ENCODE results near the gene UNC5A.

UNC5A gene

DNA sequence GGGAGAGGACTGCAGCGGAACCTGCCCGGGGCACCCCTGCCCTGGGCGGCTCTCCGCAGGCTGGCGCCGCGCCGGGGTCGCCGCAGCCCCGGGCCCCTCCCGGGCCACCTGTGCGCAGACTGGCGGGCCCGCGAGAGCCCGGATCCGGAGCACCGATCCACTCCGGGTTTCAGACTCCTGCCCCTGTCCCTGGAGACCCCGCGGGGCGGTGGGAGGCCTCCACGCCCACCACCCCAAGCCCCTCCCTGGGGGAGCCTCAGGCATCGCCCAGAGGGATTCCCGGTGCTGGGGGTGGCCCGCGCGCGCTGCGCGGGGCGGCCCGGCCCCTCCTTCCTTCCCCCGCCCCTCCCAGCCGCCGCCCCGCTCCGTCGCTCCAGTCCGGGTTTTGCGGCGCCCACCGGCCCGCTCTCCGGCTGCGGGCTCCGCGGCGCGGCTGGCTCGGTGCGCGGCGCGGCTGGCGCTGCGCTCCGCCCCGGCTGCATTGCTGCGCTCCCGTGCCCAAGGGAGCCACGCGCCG lies at the start of gene UNC5A:
Gene UNC5A, plus strand, starts transcription at position 479 of the 517 bp plus-strand sequence. CDS start 192 bp downstream, outside the sequence.
- DNase-seq, result peak; percentile 22

DNA sequence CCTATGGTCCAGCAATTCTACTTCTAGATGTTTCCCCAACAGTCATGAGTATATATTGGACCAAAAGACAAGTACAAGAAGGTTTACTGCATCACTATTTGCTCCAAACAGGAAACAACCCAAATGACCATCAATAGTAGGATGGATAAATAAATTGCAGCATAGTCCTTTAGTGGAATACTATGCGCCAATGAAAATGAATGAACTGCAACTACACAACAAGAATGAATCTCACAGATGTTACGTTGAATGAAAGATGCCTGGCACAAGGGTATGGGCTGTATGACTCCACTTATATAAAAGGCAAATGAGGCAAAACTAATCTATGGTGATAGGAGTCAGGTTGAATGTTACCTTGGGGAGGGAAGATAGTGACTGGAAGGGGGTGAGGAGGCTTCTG lies 48.6 kb upstream of the UNC5A start:
- DNase-seq, result no peak

DNA sequence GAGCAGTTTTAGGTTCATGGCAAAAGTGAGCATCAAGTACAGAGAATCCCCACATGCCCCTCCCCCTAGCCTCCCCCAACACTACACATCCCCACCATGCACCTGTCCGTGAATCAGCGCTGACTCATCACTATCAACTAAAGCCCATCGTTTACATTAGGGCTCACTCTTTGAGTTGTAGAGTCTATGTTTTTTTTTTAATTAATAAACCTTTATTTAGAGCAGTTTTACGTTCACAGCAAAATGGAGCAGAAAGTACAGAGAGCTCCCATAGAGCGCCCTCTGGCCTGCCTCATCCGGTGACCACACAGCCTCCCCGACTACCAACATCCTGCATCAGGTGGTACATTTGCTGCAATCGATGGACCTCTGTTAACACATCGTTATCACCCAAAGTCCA lies 47.9 kb upstream of the UNC5A start:
- no peak for DNase-seq

GRCh38 chr5:176765687-176766086 lies 44.7 kb upstream of the UNC5A start:
- DNase-seq, result no peak

GRCh38 chr5:176768174-176768970 lies 42.0 kb upstream of the UNC5A start:
- DNase-seq, result no peak

- DNase-seq, result no peak
These were observed 40.4 kb upstream of the UNC5A start for GRCh38 chr5:176769911-176770310.

DNA sequence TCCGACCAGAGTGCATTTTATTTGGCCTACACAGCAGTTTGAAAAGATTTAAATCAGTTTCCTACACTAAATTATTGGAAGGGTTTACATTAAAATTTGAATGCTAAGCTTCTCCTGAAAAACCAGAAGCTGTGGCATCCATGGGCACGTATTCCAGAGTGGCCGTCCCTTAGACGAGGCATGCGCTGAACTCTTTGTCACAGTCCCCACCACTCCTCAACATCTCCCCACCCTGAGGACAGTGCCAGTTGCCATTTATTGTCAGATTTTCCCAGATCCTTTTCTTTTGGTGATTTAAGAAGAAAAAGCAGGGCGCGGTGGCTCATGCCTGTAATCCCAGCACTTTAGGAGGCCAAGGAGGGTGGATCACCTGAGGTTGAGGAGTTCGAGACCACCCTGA lies 39.9 kb upstream of the UNC5A start:
- no peak for DNase-seq

DNA sequence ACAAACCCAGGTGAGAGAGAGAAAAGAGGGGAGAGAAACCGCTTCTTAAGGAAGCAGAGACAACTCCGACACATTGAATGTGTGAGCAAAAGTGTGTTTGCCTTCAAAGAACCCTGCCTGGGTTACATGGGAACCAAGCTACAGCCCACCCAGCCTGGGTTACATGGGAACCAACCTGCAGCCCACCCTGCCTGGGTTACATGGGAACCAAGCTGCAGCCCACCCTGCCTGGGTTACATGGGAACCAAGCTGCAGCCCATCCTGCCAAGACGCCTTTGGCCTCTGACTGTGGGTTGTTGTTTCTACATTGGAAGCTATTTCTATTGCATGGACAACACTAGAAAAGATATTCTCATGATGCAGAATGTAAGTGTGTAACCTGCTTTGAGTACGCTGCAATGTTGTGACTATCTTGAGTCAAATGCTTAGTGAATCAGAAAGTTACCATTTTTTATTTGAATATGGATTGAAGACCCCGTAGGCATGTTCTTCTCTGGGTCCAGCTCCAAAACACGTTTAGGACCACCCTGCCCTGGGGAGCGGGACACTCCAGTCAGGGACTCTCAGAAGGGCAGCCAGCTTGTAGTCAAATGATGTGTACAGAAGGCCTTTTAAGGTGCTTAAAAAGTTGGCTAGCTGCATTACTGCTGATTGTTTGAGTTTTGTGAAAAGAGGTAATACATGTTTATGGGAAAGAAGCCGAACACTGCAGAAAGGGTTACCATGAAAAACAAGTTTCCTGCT lies 39.1 kb upstream of the UNC5A start:
- no peak for DNase-seq

DNA sequence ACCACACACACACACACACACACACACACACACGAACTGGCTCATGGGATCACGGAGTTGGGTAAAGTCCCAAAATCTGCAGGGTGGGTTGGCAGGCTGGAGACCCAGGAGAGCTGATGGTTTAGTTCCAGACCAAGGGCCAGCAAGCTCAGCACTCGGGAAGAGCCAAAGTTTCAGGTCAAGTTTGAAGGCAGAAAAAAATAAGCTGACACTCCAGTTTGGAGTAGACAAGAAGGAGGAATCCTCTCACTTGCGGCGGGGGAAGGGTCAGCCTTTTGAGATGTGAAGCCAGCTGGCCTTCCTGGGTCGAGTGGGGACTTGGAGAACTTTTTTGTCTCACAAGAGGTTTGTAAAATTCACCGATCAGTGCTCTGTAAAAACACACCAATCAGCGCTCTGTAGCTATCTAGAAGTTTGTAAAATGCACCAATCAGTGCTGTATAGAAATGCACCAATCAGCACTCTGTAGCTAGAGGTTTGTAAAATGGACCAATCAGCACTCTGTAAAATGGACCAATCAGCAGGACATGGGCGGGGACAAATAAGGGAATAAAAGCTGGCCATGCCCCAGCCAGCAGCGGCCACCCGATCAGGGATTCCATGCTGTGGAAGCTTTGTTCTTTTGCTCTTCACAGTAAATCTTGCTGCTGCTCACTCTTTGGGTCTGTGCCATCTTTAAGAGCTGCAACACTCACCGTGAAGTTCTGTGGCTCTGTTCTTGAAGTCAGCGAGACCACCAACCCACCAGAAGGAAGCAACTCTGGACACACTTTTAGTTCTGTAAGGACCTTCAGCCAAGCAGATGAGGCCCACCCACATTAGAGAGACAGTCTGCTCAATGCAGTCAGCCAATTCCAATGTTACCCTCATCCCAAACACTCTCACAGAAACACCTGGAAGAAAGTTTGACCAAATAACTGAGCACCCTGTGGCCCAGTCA lies 37.8 kb upstream of the UNC5A start:
- no peak for DNase-seq

DNA sequence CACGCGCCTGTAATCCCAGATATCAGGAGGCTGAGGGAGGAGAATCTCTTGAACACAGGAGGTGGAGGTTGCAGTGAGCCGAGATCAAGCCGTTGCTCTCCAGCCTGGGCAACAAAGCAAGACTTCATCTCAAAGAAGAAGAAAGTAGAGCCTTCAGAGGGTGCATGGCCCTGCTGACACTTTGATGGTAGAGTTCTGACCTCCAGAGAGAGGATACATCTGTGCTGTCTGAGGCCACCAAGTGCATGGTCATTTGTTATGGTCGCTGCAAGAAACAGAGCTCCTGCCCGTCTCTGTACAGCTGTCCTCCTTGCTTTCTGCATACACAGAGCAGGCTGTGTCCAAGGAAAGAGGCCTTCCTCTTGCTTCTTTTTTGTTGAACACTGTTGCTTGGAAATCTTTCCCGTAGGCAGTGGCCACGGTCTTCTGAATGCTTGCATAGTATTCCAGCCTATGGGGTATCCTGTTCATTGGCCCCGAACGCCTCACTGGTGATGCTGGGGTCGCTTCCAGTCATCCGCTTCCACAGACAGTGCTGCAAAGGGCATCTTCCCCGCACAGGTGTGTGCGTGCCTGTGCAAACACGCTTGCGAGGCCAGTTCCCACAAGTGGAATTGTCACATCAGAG lies 36.8 kb upstream of the UNC5A start:
- no peak for DNase-seq

DNA sequence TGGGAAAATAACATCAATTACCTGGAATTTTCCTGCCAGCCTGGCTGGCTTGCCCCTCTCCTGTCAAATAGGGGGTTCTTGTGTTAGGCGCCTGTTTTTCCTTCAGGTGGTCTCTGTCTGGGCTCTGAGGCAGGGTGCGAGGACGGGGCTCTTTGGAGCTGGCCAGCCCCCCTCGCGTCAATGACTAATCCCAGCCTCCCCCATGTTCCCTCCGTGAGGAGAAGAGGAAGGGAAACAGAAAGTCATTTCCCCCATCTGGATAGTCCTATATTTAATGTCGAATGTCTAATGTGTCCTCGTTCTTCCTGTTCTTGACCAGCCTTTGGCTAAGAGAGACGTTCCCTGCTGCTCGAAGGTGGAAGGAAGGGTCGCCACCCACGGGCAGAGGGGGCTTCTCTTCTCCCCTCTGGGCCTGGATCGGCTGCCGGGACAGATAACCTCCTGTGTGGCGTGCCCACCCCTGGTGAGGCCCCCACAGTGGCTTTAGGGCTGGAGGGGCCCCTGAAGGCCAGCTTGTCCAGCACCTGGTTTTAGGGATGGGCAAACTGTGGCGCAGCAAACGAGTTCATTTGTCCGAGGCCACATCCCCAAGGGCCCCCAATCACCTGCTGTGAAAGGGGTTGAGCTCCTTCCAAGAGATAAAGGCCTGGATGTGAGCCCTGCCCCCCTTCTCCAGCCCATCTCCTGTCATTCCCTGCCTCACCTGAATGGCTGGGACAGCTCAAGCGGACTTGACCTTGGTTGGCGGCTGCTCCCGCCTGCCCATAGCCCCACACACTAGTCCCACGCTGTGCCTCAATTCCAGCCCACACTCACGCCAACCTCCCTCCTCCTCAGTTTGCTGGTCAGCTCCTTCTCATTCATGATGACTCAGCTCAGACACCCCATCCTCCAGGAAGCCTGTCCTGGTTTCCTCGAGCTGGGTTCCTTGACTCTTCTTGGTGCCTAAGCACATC lies 35.9 kb upstream of the UNC5A start:
- DNase-seq, result no peak

GRCh38 chr5:176775409-176775808 lies 35.0 kb upstream of the UNC5A start:
- DNase-seq, result no peak

DNA sequence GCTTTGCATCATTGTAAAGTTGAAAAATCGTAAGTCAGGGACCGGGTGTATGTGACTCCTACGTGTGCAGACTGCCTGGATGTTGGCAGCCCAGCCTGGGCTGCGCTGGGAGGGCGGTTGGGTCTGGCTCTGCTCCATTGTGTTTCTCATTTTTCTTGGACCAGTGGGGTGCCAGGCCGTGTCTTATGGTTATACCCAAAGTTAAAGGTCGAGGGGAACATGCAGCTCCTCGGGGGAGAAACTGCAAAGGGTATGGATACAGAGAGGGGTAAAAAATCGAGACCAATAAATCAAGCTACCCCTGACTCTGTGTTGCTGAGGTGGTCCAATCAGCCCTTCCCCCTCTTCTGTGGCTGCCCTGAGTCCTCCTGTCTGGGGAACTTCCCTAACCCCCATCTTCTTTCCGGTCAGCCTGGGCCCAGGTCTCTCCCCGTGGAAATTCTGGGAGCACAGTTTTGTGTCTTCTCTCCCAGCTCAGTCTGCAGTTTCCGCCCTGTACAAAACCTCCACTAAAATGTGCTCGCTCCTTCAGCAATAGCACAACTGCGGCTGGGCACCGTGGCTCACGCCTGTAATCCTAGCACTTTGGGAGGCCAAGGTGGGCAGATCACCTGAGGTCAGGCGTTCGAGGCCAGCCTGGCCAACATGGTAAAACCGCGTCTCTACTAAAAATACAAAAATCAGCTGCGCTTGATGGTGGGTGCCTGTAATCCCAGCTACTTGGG lies 34.1 kb upstream of the UNC5A start:
- no peak for DNase-seq

DNA sequence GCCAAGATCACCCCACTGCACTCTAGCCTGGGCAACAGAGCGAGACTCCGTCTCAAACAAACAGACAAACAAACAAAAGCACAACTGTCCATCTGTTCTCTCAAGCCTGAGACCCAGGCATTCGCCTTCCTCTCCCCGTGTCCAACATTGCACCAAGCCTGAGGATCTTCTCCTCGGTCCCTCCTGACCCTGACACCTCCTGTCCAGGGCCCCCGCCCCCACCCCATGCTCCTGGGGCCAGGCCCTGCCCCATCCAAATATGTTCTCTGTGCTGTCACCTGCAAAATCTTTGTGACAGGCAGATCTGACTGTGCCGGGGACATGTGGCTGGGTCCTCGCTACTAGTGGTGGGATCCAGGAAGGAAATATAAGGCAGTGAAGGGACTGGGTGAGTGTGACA lies 33.4 kb upstream of the UNC5A start:
- DNase-seq, result no peak

DNA sequence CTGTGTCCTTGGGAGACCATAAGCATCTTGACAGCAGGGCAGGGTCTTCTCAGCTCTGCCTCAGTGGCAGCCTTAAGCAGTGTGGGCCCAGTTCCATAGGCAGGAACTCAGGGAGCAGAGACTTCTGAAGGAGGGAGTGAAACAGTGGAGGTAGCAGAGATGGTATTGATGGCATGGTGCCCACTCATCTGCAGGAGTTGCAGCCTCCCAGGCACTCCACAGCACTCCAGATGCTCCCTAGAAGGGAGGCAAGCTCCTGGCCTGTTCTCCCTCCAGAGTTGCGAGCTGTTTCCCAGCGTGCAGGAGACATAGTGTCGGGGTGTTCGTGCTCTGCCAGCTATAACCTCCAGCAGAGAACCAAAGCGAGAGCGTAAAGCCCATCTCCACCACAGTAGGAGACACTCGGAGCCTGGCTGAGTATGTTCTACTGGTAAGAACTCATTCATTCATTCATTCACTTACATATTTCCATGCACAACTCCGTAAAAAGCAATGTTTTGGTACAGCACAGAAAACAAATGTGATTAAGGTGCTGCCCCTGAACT lies 31.4 kb upstream of the UNC5A start:
- no peak for DNase-seq

DNA sequence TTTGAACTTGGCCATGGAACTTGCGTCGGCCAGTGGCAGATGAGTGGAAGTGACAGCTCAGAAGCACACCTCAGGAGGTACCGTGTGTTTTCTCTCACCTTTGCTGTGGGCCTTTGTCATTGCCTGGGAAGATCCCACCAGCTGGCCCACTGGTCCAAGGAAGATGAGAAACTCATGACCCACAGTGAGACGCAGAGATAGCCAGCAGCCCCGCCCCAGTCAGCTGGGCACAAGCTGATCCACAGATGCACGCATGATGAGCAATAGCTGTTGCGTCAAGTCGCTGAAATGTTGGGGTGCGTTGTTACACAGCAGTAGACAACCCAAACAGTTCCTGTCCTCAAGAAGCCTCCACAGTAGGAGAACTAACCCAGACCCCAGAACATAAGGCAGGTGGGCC lies 30.8 kb upstream of the UNC5A start:
- no peak for DNase-seq

DNA sequence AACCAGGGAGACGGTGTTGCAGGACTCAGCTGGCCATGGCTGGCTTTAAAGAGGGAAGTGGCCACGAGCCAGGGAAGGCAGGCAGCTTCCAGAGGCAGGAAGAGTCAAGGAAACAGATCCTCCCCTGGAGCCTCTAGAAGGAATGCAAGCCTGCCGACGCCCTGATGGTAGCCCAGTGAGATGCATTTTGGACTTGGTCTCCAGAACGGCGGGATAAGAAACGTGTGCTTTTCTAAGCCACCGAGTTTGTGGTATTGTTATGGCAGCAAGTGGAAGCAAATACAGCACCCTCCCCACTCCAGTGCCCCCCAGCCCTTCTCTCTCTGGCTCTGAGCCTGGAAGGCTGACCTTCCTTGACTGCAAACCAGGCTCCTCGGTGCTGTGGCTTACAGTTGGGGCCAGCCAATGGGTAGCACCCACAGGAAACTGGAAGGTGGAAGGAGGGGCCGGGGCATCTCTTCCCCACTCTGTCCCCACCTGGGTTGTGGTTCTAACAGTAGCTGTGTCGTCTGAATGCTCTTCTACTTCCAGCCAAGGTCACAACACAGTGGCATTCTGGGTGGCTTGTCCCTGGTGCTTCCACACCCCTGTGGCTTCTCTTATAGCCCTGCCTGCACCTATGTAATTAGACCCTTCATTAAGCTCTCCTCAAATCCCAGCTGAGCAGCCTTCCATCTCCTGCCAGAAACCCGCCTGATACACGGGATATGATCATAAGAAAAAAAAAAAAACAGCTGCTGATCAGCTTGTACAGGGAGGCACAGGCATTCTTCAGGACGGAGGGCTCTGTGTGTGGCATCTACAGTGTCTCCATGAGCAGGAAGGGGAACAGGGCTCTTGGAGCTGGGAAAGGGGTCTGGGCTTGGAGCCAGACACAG lies 29.9 kb upstream of the UNC5A start:
- DNase-seq, result no peak

DNA sequence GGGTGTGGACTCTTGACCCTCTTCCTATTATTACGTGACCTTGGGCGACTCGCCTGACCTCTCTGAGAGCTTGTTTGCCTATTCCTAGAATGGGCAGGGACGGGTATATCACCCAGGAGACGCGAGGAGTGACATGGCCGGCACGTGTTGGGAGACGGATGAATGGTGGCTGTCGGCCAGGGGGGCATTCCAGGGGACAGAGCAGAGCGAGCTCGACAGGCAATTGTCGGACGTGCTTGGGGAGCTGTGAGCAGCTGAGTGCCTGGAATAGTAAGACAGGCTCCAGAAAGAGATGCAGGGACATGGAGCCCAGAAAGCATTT lies 29.3 kb upstream of the UNC5A start:
- no peak for DNase-seq

Data from stimulated activated naive CD4-positive, alpha-beta T cell treated with Interleukin-2 at 50 U/mL for 16 hours (primary cell).